Esophagus muscularis mucosa (tissue), 4 donors: ENCODE results near the gene MOB4. TPM values are rescaled to one million over a fixed set of nuclear protein-coding genes. Genes with fewer than 3 reads are reported as not detected.

Experiments used
- DNase-seq: peaks from one replicate; pipeline ENCODE4 v3.0.0-alpha.2; 2017; ENCODE audit errors: extremely low spot score
- H3K27ac ChIP-seq, 4 donors: fragments of 200-600 bp; sonication (generic); replicated peaks in 1 of 4; 1 replicate in 3 of 4; 2 replicates in 1 of 4; pipeline ENCODE4 v1.5.1; 2016 to 2019; ENCODE audit warnings: mild to moderate bottlenecking in 1 of 4
- H3K27me3 ChIP-seq, 4 donors: fragments of 200-600 bp; sonication (generic); one replicate each; pipeline versions ENCODE4 v1.5.1 to v1.6.0; 2016 to 2019
- H3K36me3 ChIP-seq, 4 donors: fragments of 200-600 bp; sonication (generic); one replicate each; pipeline ENCODE4 v1.5.1; 2016 to 2019
- H3K4me1 ChIP-seq, 4 donors: fragments of 200-600 bp; sonication (generic); one replicate each; pipeline ENCODE4 v1.5.1; 2016 to 2019
- H3K4me3 ChIP-seq, 4 donors: fragments of 200-600 bp; sonication (generic); 1 replicate in 2 of 4; 2 replicates in 2 of 4; pipeline ENCODE4 v1.5.1; 2016 to 2019; ENCODE audit warnings: mild to moderate bottlenecking in 4 of 4, moderate library complexity in 1 of 4
- H3K9me3 ChIP-seq, 4 donors: fragments of 200-600 bp; sonication (generic); 1 replicate in 3 of 4; 2 replicates in 1 of 4; pipeline ENCODE4 v1.5.1; 2016 to 2019
- EP300 ChIP-seq: sonication (generic); formaldehyde crosslinking; IDR thresholded peaks from one replicate; pipeline ENCODE4 v1.6.1; 2017; ENCODE audit warnings: antibody characterized with exemption
- POLR2A ChIP-seq: fragments of 450-650 bp; IDR thresholded peaks from one replicate; pipeline ENCODE4 v1.6.1; 2017; ENCODE audit warnings: antibody characterized with exemption, moderate library complexity, mild to moderate bottlenecking, low read depth
- POLR2AphosphoS5 ChIP-seq, 2 donors: sonication (generic); formaldehyde crosslinking; IDR thresholded peaks; one replicate each; pipeline ENCODE4 v1.6.1; 2017; ENCODE audit warnings: antibody characterized with exemption in 2 of 2
- WGBS: methylation state at CpG from one replicate; pipeline ENCODE4 v1.1.5; 2018; 5-methylcytosine and 5-hydroxymethylcytosine counted together
- intact Hi-C: fragments of 100-400 bp; cut with DNase I; formaldehyde crosslinking; loops from one replicate; pipeline ENCODE4 v1.15.1; 2023
- total RNA-seq, 4 donors: library from RNA; depleted of rRNA; stranded (reverse); fragments of >200 nt; gene quantifications; one replicate each; pipeline versions ENCODE4 v1.1.0 to v1.2.1, GENCODE V29; 2016
- TF ChIP-seq, protein P1 (sequence below), 3 experiments: fragments of 200-600 bp in 2 of 3; fragments of 450-650 bp in 1 of 3; sonication (generic) in 2 of 3; IDR thresholded peaks; one replicate each; pipeline ENCODE4 v1.5.1; 2017 to 2019; ENCODE audit warnings: antibody characterized with exemption in 3 of 3, mild to moderate bottlenecking in 2 of 3, moderate library complexity in 1 of 3

MOB4 gene
- total RNA-seq, 4 donors from 2014 or later = 26.7 to 43.5 (median 39.3) TPM

GRCh38 chr2:197555467-197555866 lies 39.6 kb downstream of the MOB4 start:
- H3K36me3 ChIP-seq = peaks cover 4 to 68% (median 36%) of the 10 kb centered on the region in 4 donors
- TF ChIP-seq EP300 (no peak), POLR2A (no peak), POLR2AphosphoS5 (IDR thresholded peaks at IDR 0.05) (no peak)
- TF ChIP-seq, protein P1, sequence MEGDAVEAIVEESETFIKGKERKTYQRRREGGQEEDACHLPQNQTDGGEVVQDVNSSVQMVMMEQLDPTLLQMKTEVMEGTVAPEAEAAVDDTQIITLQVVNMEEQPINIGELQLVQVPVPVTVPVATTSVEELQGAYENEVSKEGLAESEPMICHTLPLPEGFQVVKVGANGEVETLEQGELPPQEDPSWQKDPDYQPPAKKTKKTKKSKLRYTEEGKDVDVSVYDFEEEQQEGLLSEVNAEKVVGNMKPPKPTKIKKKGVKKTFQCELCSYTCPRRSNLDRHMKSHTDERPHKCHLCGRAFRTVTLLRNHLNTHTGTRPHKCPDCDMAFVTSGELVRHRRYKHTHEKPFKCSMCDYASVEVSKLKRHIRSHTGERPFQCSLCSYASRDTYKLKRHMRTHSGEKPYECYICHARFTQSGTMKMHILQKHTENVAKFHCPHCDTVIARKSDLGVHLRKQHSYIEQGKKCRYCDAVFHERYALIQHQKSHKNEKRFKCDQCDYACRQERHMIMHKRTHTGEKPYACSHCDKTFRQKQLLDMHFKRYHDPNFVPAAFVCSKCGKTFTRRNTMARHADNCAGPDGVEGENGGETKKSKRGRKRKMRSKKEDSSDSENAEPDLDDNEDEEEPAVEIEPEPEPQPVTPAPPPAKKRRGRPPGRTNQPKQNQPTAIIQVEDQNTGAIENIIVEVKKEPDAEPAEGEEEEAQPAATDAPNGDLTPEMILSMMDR (IDR thresholded peaks at IDR 0.05) = no peak
- H3K9me3 ChIP-seq = no peaks in the 10 kb centered on the region
- intact Hi-C loops = no loop called here
- H3K27ac ChIP-seq = no peak overlapping the region
- DNase-seq = no peak
- no peaks in the 10 kb centered on the region for H3K27me3 ChIP-seq
- peaks cover 0 to 4% (median 2%) of the 10 kb centered on the region in 4 donors for H3K4me1 ChIP-seq
- no peak overlapping the region for H3K4me3 ChIP-seq

- WGBS = 60% methylated on average over 1 of the region's 1 CpG
- H3K27me3 ChIP-seq = no peaks in the 10 kb centered on the region
- peaks cover 0 to 4% (median 2%) of the 10 kb centered on the region in 4 donors for H3K4me1 ChIP-seq
- TF ChIP-seq POLR2AphosphoS5 (IDR thresholded peaks at IDR 0.05) (no peak), EP300 (no peak), POLR2A (no peak)
- TF ChIP-seq, protein P1 (IDR thresholded peaks at IDR 0.05) = no peak
- intact Hi-C loops = no loop called here
- H3K9me3 ChIP-seq = no peaks in the 10 kb centered on the region
- H3K4me3 ChIP-seq = no peak overlapping the region
- no peak for DNase-seq
- no peak overlapping the region for H3K27ac ChIP-seq
- H3K36me3 ChIP-seq = peaks cover under 1 to 61% (median 32%) of the 10 kb centered on the region in 4 donors
Measured at GRCh38 chr2:197556456-197556855, 40.6 kb downstream of the MOB4 start.

GRCh38 chr2:197558393-197558792 lies 42.5 kb downstream of the MOB4 start:
- H3K36me3 ChIP-seq = peaks cover 0 to 44% (median 24%) of the 10 kb centered on the region in 4 donors
- no peaks in the 10 kb centered on the region for H3K27me3 ChIP-seq
- H3K4me3 ChIP-seq = no peak overlapping the region
- WGBS = 98% methylated on average over 3 of the region's 3 CpGs
- intact Hi-C loops = no loop called here
- TF ChIP-seq POLR2A (no peak), POLR2AphosphoS5 (IDR thresholded peaks at IDR 0.05) (no peak), EP300 (no peak)
- TF ChIP-seq, protein P1 (IDR thresholded peaks at IDR 0.05) = no peak
- no peak for DNase-seq
- H3K9me3 ChIP-seq = no peaks in the 10 kb centered on the region
- peaks cover 0 to 4% (median 2%) of the 10 kb centered on the region in 4 donors for H3K4me1 ChIP-seq
- no peak overlapping the region for H3K27ac ChIP-seq

GRCh38 chr2:197559681-197560080 lies 43.8 kb downstream of the MOB4 start:
- H3K27me3 ChIP-seq = no peaks in the 10 kb centered on the region
- peaks cover 0 to 4% (median 2%) of the 10 kb centered on the region in 4 donors for H3K4me1 ChIP-seq
- intact Hi-C loops = no loop called here
- no peak overlapping the region for H3K4me3 ChIP-seq
- H3K9me3 ChIP-seq = no peaks in the 10 kb centered on the region
- H3K27ac ChIP-seq = peak overlapping the region in 1 of 4 donors; percentile 10
- no peak for TF ChIP-seq EP300
- TF ChIP-seq POLR2A = no peak
- TF ChIP-seq POLR2AphosphoS5 (IDR thresholded peaks at IDR 0.05) = no peak
- TF ChIP-seq, protein P1 (IDR thresholded peaks at IDR 0.05) = no peak
- H3K36me3 ChIP-seq = peaks cover 0 to 31% (median 12%) of the 10 kb centered on the region in 4 donors
- 94% methylated on average over 5 of the region's 5 CpGs for WGBS
- DNase-seq = no peak

- Histone ChIP-seq H3K36me3 (peaks cover 0 to 26% (median 9%) of the 10 kb centered on the region in 4 donors), H3K27me3 (no peaks in the 10 kb centered on the region), H3K9me3 (no peaks in the 10 kb centered on the region), H3K27ac (peak overlapping the region in 1 of 4 donors; percentile 10), H3K4me1 (peaks cover 0 to 4% (median 2%) of the 10 kb centered on the region in 4 donors), H3K4me3 (no peak overlapping the region)
- no peak for DNase-seq
- intact Hi-C loops = no loop called here
- WGBS = 90% methylated on average over 9 of the region's 9 CpGs
- TF ChIP-seq POLR2AphosphoS5 (IDR thresholded peaks at IDR 0.05) (no peak), EP300 (no peak), POLR2A (no peak)
- TF ChIP-seq, protein P1 (IDR thresholded peaks at IDR 0.05) = no peak
Measured at GRCh38 chr2:197560146-197560665, 44.3 kb downstream of the MOB4 start.
